CD8-positive, alpha-beta memory T cell (primary cell): ENCODE results near the gene MAL. TPM values are rescaled to one million over a fixed set of nuclear protein-coding genes. Genes with fewer than 3 reads are reported as not detected.
"Not testable (repeated sequence)": the region's sequence is repeated elsewhere in the genome, so short reads cannot be mapped to it uniquely, and the experiment has no call there.

ENCODE experiments used
- CTCF ChIA-PET: fragments of 350-600 bp; sonication (Branson Sonifier 250); formaldehyde crosslinking; loops from one replicate; lab custom pipeline; 2021; ENCODE audit warnings: antibody characterized with exemption; lab: Charles Lee
- POLR2A ChIA-PET: fragments of 350-600 bp; sonication (Branson Sonifier 250); formaldehyde crosslinking; loops from one replicate; lab custom pipeline; 2021; ENCODE audit warnings: antibody characterized with exemption; lab: Charles Lee
- DNase-seq, 5 donors: peaks; one replicate each; pipeline versions ENCODE4 v3.0.0 to v3.0.0-alpha.2; 2020 to 2022; ENCODE audit warnings: mixed read lengths in 1 of 5
- H3K27ac ChIP-seq: one replicate; pipeline ENCODE4 v1.7.0; 2013; ENCODE audit warnings: low read depth, mild to moderate bottlenecking, low read length, moderate library complexity
- H3K27me3 ChIP-seq: 2 replicates; pipeline ENCODE4 v1.7.0; 2013; ENCODE audit warnings: low read length, mild to moderate bottlenecking; ENCODE audit not compliant: insufficient read depth, poor library complexity, severe bottlenecking
- H3K36me3 ChIP-seq: 2 replicates; pipeline ENCODE4 v1.7.0; 2013; ENCODE audit warnings: mild to moderate bottlenecking, low read length, moderate library complexity; ENCODE audit not compliant: insufficient read depth
- H3K4me1 ChIP-seq: 2 replicates; pipeline ENCODE4 v1.7.0; 2013; ENCODE audit warnings: mild to moderate bottlenecking, low read length, moderate library complexity; ENCODE audit not compliant: insufficient read depth
- H3K4me3 ChIP-seq: 2 replicates; pipeline ENCODE4 v1.7.0; 2013; ENCODE audit warnings: mild to moderate bottlenecking, low read length
- H3K9me3 ChIP-seq: 2 replicates; pipeline ENCODE4 v1.7.0; 2013; ENCODE audit warnings: mild to moderate bottlenecking, low read length
- H3K27ac Mint-ChIP-seq, 8 donors: one replicate each; pipeline ENCODE4 v1.8.0; 2020 to 2021; ENCODE audit warnings: mixed read lengths in 8 of 8, mild to moderate bottlenecking in 6 of 8, inconsistent platforms in 3 of 8, moderate library complexity in 3 of 8
- H3K27me3 Mint-ChIP-seq, 2 donors: one replicate each; pipeline ENCODE4 v1.8.0; 2020 to 2021; ENCODE audit warnings: mixed read lengths in 2 of 2, mild to moderate bottlenecking in 1 of 2, moderate library complexity in 1 of 2
- H3K36me3 Mint-ChIP-seq, 3 donors: one replicate each; pipeline ENCODE4 v1.8.0; 2020 to 2021; ENCODE audit warnings: mixed read lengths in 3 of 3, inconsistent platforms in 1 of 3, mild to moderate bottlenecking in 1 of 3
- H3K4me1 Mint-ChIP-seq, 3 donors: one replicate each; pipeline ENCODE4 v1.8.0; 2020 to 2021; ENCODE audit warnings: mixed read lengths in 3 of 3, inconsistent platforms in 1 of 3, mild to moderate bottlenecking in 1 of 3
- H3K4me3 Mint-ChIP-seq, 7 donors: one replicate each; pipeline ENCODE4 v1.8.0; 2020 to 2021; ENCODE audit warnings: mixed read lengths in 7 of 7, mild to moderate bottlenecking in 6 of 7, moderate library complexity in 4 of 7, inconsistent platforms in 2 of 7
- H3K9me3 Mint-ChIP-seq, 5 donors: one replicate each; pipeline ENCODE4 v1.8.0; 2020 to 2022; ENCODE audit warnings: mixed read lengths in 5 of 5, mild to moderate bottlenecking in 3 of 5, moderate library complexity in 2 of 5, inconsistent platforms in 1 of 5
- polyA plus RNA-seq: library from polyadenylated mRNA; unstranded; fragments of 300-500 nt; fragmentation: Illumina TruSeq; gene quantifications from one replicate; pipeline ENCODE4 v1.2.3, GENCODE V29; 2021
- total RNA-seq, 2 experiments: library from RNA; stranded (reverse); gene quantifications; one replicate each; pipeline ENCODE4 v1.2.3, GENCODE V29; 2021

The MAL gene
- total and polyA plus RNA-seq, 3 experiments from 2014 or later, result 25.2 to 50.4 (median 27.3) TPM

- Mint-ChIP-seq H3K36me3 (peaks cover 0 to 6% (median 2%) of the 10 kb centered on the region in 3 donors), H3K27ac (peak overlapping the region in 1 of 8 donors; percentile 37), H3K9me3 (peaks cover 0 to 3% (median 0%) of the 10 kb centered on the region in 5 donors), H3K4me3 (no peak overlapping the region), H3K27me3 (peaks cover 0 to 8% of the 10 kb centered on the region in 2 donors), H3K4me1 (peaks cover 14 to 79% (median 31%) of the 10 kb centered on the region in 3 donors)
- no peaks in the 10 kb centered on the region for H3K27me3 ChIP-seq
- ChIA-PET CTCF (interaction anchor here (1.0 to 2.0 kb wide), 5 partner anchors 10 to 48 kb away, joined by 3 to 6 read pairs (median 4); no protein-coding TSS in a partner anchor), POLR2A (no interaction called here)
- H3K4me1 ChIP-seq, result peaks cover 77% of the 10 kb centered on the region
- no peak for DNase-seq
- no peak overlapping the region for H3K27ac ChIP-seq
- no peaks in the 10 kb centered on the region for H3K9me3 ChIP-seq
- no peaks in the 10 kb centered on the region for H3K36me3 ChIP-seq
- H3K4me3 ChIP-seq, result no peak overlapping the region
Measured at GRCh38 chr2:95032341-95032740, 6.8 kb downstream of the MAL start.

- peaks cover 16 to 81% (median 35%) of the 10 kb centered on the region in 3 donors for H3K4me1 Mint-ChIP-seq
- H3K27ac Mint-ChIP-seq, result peak overlapping the region in 2 of 8 donors; percentile 26 to 37
Measured at GRCh38 chr2:95032868-95033603, 7.5 kb downstream of the MAL start.

GRCh38 chr2:95034221-95034620 lies 8.7 kb downstream of the MAL start:
- H3K27me3 Mint-ChIP-seq, result no peaks in the 10 kb centered on the region
- no peaks in the 10 kb centered on the region for H3K27me3 ChIP-seq
- H3K4me3 Mint-ChIP-seq, result no peak overlapping the region
- ChIA-PET CTCF (interaction anchor here (1.5 to 1.7 kb wide), 2 partner anchors 12 to 45 kb away, joined by 8 to 9 read pairs; no protein-coding TSS in a partner anchor), POLR2A (interaction anchor here (1.0 kb wide), 1 partner anchor 11 kb away, joined by 3 read pairs; no protein-coding TSS in a partner anchor)
- peaks cover 0 to 5% (median 0%) of the 10 kb centered on the region in 5 donors for H3K9me3 Mint-ChIP-seq
- peak overlapping the region in 1 of 8 donors; percentile 21 for H3K27ac Mint-ChIP-seq
- peaks cover 0 to 6% (median 2%) of the 10 kb centered on the region in 3 donors for H3K36me3 Mint-ChIP-seq
- H3K4me1 ChIP-seq, result peaks cover 81% of the 10 kb centered on the region
- H3K36me3 ChIP-seq, result no peaks in the 10 kb centered on the region
- DNase-seq, result no peak
- H3K9me3 ChIP-seq, result no peaks in the 10 kb centered on the region
- H3K4me1 Mint-ChIP-seq, result peaks cover 21 to 84% (median 38%) of the 10 kb centered on the region in 3 donors
- H3K4me3 ChIP-seq, result no peak overlapping the region
- no peak overlapping the region for H3K27ac ChIP-seq

More at GRCh38 chr2:95032868-95033603, 7.5 kb downstream of the MAL start:
- Mint-ChIP-seq H3K4me3 (no peak overlapping the region), H3K36me3 (peaks cover 0 to 8% (median 2%) of the 10 kb centered on the region in 3 donors), H3K9me3 (peaks cover 0 to 5% (median 0%) of the 10 kb centered on the region in 5 donors), H3K27me3 (peaks cover 0 to 4% of the 10 kb centered on the region in 2 donors)
- no peak overlapping the region for H3K4me3 ChIP-seq
- no peak overlapping the region for H3K27ac ChIP-seq
- no peaks in the 10 kb centered on the region for H3K27me3 ChIP-seq
- H3K36me3 ChIP-seq, result no peaks in the 10 kb centered on the region
- DNase-seq, result no peak
- peaks cover 84% of the 10 kb centered on the region for H3K4me1 ChIP-seq
- no peaks in the 10 kb centered on the region for H3K9me3 ChIP-seq
- POLR2A ChIA-PET, result no interaction called here
- CTCF ChIA-PET, result interaction anchor here (1.5 to 2.0 kb wide), 4 partner anchors 11 to 46 kb away, joined by 5 to 9 read pairs (median 7); no protein-coding TSS in a partner anchor

DNA sequence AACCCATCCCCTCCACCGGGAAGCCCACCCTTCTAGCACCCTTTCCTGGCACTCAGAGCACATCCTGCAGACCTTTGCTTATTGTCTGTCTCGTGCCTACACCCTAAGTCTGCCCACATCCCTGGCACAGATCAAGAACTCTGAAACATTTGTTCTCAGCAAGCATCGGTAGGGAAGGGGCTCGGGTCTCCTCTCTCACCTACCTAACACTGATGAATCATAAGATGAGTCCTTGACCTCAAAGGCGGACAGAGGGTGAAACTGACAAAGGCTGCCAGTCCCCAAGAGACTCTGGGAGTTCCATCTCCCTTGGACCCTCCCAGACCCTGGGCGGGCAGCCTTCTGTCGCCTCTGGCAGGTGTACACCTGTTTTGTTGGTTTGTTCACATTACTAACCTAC lies 9.3 kb downstream of the MAL start:
- Histone ChIP-seq H3K36me3 (no peaks in the 10 kb centered on the region), H3K27me3 (no peaks in the 10 kb centered on the region), H3K4me3 (no peak overlapping the region), H3K4me1 (peaks cover 75% of the 10 kb centered on the region), H3K9me3 (no peaks in the 10 kb centered on the region), H3K27ac (no peak overlapping the region)
- no peak for DNase-seq
- CTCF ChIA-PET, result interaction anchor here (1.5 to 1.7 kb wide), 2 partner anchors 12 to 44 kb away, joined by 8 to 9 read pairs; no protein-coding TSS in a partner anchor
- peaks cover 22 to 81% (median 37%) of the 10 kb centered on the region in 3 donors for H3K4me1 Mint-ChIP-seq
- POLR2A ChIA-PET, result no interaction called here
- H3K27me3 Mint-ChIP-seq, result no peaks in the 10 kb centered on the region
- H3K9me3 Mint-ChIP-seq, result peaks cover 0 to 5% (median under 1%) of the 10 kb centered on the region in 5 donors
- H3K36me3 Mint-ChIP-seq, result peaks cover 0 to 3% (median 2%) of the 10 kb centered on the region in 3 donors
- peak overlapping the region in 2 of 8 donors; percentile 10 to 58 for H3K27ac Mint-ChIP-seq
- no peak overlapping the region for H3K4me3 Mint-ChIP-seq

GRCh38 chr2:95036596-95037383 lies 11.3 kb downstream of the MAL start:
- ChIA-PET CTCF (no interaction called here), POLR2A (no interaction called here)
- H3K4me3 ChIP-seq, result no peak overlapping the region
- peaks cover 0 to 5% (median 2%) of the 10 kb centered on the region in 5 donors for H3K9me3 Mint-ChIP-seq
- H3K4me3 Mint-ChIP-seq, result no peak overlapping the region
- H3K27me3 ChIP-seq, result no peaks in the 10 kb centered on the region
- H3K36me3 ChIP-seq, result no peaks in the 10 kb centered on the region
- H3K9me3 ChIP-seq, result no peaks in the 10 kb centered on the region
- H3K27me3 Mint-ChIP-seq, result no peaks in the 10 kb centered on the region
- no peak for DNase-seq
- no peak overlapping the region for H3K27ac ChIP-seq
- H3K4me1 Mint-ChIP-seq, result peaks cover 27 to 74% (median 45%) of the 10 kb centered on the region in 3 donors
- peaks cover 0 to 3% (median 2%) of the 10 kb centered on the region in 3 donors for H3K36me3 Mint-ChIP-seq
- peak overlapping the region in 5 of 8 donors; percentile 37 to 85 (median 56) for H3K27ac Mint-ChIP-seq
- H3K4me1 ChIP-seq, result peaks cover 57% of the 10 kb centered on the region

GRCh38 chr2:95037384-95037839 lies 11.9 kb downstream of the MAL start:
- H3K4me1 ChIP-seq, result peaks cover 57% of the 10 kb centered on the region
- ChIA-PET CTCF (no interaction called here), POLR2A (no interaction called here)
- H3K36me3 ChIP-seq, result no peaks in the 10 kb centered on the region
- H3K9me3 ChIP-seq, result no peaks in the 10 kb centered on the region
- Mint-ChIP-seq H3K4me3 (no peak overlapping the region), H3K27me3 (peaks cover 0 to 2% of the 10 kb centered on the region in 2 donors), H3K9me3 (peaks cover 0 to 5% (median 2%) of the 10 kb centered on the region in 5 donors), H3K4me1 (peaks cover 29 to 76% (median 47%) of the 10 kb centered on the region in 3 donors), H3K36me3 (peaks cover 0 to 3% (median 2%) of the 10 kb centered on the region in 3 donors), H3K27ac (peak overlapping the region in 6 of 8 donors; percentile 3 to 85 (median 52))
- no peaks in the 10 kb centered on the region for H3K27me3 ChIP-seq
- H3K4me3 ChIP-seq, result no peak overlapping the region
- no peak for DNase-seq
- H3K27ac ChIP-seq, result no peak overlapping the region

DNA sequence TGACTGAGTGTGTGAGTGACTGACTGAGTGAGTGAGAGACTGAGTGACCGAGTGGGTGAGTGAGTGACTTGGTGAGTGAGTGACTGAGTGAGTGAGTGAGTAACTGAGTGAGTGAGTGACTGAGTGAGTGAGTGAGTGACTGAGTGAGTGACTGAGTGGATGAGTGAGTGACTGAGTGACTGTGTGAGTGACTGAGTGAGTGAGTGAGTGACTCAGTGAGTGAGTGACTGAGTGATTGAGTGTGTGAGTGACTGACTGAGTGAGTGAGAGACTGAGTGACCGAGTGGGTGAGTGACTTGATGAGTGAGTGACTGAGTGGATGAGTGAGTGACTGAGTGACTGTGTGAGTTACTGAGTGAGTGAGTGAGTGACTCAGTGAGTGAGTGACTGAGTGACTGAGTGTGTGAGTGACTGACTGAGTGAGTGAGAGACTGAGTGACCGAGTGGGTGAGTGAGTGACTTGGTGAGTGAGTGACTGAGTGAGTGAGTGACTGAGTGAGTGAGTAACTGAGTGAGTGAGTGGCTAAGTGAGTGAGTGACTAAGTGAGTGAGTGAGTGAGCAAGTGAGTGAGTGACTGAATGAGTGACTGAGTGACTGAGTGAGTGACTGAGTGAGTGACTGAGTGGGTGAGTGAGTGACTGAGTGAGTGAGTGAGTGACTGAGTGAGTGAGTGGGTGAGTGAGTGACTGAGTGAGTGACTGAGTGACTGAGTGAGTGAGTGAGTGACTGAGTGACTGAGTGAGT lies 12.5 kb downstream of the MAL start:
- Mint-ChIP-seq H3K4me1 (peaks cover 29 to 80% (median 47%) of the 10 kb centered on the region in 3 donors), H3K27ac (peak overlapping the region in 5 of 8 donors; percentile 3 to 85 (median 47))
- H3K27me3 Mint-ChIP-seq, POLR2A ChIA-PET, DNase-seq, H3K4me3 Mint-ChIP-seq, H3K9me3 ChIP-seq, H3K9me3 Mint-ChIP-seq, H3K27ac ChIP-seq, H3K36me3 Mint-ChIP-seq, H3K4me3 ChIP-seq, H3K27me3 ChIP-seq, H3K36me3 ChIP-seq, CTCF ChIA-PET: not testable (repeated sequence)
- peaks cover 60% of the 10 kb centered on the region for H3K4me1 ChIP-seq
